HG03097 (cell line): Measurements from ENCODE around the gene ANKRD39.
A peak's percentile ranks its signal among the peaks of the same experiment; 100 is the strongest.

Experiments used
- ATAC-seq: cut with Tn5 transposase; IDR thresholded peaks from one replicate; pipeline ENCODE4 v1.9.1; 2021; ENCODE audit not compliant: unreplicated experiment, low FRiP score

ANKRD39 gene

DNA sequence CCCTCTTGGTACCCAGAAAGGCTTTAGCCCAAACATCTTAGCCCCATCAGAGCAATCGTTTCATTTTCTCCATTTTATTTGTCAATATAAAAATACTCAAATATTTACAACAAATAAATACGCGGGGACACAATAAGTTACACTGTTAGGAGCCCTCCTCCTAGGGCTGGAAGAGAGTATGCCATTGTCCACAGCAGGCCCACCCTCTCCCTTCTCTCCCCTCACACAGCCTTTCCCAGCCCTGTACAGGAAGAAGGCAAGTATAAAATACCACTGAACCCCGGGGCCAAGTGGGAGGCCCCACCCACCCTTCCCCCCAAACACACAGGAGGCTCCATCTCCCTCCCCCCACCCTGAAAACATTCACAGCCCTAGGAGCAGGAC lies 1.9 kb upstream of the ANKRD39 start:
- ATAC-seq, result no peak

DNA sequence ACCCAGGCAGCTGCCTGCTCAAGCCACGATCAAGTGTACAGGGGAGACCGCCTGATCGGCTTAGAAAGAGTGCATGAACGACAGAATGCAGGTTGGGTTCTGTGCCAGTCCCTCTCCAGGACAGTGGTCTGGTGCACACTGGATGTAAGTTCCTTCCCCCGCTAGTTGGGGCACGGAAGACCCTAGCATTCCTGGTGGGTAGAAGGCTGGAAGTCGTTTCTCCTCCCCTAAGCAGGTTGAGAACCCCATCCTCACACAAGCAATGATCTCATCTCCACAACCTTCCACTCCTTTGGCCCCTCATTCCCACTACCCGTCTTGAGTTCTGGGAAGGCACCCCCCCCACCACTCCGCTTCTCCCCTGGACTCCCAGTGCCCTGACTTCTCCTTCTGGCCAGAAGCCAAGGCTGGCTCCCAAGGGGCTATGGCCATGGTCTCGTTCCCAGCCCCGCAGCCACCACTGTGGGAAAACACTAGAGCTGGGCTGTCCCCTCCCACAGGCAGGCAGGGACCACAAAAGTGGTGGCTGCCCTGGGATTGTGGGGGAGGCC lies 1.4 kb upstream of the ANKRD39 start:
- ATAC-seq, result no peak

DNA sequence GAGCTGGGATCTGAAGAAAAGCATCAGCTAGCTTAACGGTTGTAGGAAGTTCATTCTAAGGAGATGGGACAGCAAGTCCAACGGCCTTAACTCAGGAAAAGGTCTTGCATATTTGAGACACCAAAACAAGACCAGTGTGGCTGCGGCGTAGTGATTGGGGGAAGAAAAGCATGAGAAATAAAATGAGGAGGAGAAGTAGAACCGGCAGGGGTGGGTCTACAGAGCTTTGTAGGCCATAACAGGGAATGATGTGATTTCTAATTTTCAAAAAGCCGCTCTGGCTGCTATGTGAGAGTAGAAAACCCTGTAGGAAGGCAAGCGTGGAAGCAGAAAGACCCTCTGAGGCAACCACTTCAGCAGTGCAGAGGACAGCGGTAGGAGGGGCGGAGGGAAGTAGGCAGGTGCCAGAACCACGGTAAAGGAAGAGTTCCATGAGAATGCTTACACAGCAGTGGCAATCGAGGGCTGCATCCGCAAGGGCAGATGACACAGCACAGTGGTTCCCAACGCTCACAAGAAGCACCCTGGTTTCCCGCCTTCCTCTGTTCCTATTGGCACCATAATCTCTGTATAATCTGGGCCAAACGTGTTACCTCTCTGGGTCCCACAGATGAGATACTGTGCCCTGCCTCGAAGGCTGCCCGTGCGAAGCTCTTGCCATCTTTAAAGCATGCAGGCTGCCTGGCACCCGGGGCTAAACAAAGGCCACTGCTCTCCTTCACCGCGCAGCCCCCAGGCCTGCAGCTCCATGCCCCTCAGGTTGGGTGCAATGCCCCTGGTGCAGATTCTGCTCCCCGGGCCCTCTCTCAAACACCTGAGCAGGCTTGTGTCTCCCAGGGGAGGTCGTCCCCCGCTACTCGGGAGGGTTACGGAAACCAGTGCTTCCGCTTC lies 795 bp downstream of the ANKRD39 start:
- peak; percentile 15 for ATAC-seq

DNA sequence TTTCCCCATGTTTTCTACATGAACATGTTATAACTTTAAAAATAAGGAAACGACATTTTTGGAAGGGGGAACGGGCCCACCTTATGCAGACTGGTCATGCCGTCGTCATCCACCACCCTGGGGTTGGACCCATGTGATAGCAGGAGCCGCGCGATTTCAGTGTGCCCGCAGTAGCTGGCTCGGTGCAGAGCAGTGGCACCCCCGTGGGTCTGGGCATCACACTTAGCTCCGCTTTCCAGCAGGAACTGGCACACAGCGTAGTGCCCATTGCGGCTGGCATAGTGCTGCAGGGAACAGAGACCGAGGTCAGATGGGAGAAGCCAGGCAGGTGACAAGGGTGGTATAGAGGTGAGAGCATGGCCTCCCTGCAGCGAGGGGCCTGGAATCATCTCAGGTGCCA lies 4.5 kb downstream of the ANKRD39 start:
- ATAC-seq, result no peak

DNA sequence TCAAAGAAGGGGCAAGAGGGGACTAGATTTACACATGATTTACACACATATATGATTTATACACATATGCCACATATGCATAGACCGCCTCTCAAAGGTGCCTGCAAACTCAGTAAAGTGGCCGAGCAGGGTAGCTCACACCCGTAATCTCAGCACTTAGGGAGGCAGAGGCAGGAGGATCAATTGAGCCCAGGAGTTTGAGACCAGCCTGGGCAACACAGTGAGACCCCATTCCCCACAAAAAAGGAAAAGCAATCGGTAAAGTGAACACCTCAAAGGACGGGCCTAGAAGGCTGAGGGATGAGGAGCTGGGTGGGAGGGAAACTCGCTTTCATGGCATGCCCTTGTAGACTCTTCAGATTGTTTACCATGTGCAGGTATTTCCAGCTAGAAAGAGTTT lies 5.1 kb downstream of the ANKRD39 start:
- ATAC-seq, result no peak

DNA sequence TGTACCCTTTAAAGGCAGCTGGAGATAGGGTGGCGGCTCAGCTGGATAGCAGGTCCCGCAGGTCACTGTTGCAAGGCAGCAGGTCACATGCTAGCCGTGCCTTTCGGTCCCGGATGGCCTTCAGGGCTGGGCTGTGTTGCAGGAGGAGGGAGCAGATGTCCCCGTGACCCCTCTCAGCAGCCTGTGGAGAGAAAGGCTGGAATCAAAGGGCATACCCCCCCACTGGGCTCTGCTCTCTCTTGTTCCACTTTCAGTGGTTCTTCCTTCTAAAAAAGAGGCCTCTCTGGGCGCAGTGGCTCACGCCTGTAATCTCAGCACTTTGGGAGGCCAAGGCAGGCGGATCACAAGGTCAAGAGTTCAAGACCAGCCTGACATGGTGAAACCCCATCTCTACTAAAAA lies 9.6 kb downstream of the ANKRD39 start:
- ATAC-seq, result no peak

DNA sequence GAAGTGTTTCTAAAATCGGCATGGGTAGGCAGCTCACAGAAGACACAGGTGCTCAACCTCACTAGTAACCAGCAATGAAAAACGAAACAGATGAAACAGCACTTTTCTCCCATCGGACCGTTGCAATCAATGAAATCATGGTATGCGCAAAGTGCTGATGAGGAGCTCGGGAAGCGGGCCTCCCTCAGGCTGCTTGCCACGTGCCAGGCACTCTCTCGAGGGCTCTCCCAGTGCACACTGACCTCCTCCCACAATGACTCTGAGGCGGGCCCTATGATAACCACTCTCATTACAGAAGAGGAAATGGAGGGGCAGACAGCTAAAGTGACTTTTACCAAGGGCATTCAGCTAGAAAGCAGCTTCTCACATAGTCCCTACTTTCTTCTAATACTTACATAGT lies 10.2 kb downstream of the ANKRD39 start:
- ATAC-seq, result no peak

DNA sequence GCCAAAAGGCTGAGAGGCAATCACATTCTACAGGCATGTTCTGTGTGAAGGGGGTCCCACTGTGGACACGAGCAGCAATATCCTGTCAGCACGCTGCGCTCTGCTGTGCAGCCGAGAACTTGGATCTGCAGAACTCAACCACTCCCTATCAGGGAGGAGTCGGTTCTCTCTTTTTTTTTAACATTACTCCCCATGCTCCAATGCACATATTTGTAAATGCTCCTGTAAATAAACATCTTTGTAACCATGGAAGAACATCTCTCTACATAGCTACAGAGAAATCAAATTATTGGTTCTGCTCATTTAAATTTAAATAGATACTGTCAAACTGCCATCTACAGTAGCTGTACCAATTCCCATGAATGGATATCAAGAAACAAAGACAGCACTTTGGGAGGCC lies 11.0 kb downstream of the ANKRD39 start:
- ATAC-seq, result no peak

DNA sequence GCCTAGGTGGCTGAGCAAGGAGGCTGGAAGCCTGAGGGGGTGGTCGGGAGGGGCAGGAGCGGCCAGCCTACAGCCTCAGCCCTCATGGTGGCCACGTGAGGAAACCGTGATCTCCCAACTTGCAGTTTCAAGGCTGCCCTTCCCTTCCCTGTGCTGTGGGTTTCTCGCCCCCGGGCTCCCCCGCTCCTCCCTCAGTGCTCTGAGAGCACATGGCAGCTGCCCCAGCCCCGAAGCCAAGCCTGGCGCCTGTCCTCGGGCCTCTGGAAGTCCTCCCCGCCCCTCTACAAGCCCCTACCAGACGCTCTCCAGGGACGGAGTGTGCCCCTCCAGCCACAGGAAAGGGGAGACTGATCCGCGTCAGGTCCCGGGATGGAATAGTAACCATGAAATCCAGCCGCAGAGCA lies 13.4 kb downstream of the ANKRD39 start:
- no peak for ATAC-seq

DNA sequence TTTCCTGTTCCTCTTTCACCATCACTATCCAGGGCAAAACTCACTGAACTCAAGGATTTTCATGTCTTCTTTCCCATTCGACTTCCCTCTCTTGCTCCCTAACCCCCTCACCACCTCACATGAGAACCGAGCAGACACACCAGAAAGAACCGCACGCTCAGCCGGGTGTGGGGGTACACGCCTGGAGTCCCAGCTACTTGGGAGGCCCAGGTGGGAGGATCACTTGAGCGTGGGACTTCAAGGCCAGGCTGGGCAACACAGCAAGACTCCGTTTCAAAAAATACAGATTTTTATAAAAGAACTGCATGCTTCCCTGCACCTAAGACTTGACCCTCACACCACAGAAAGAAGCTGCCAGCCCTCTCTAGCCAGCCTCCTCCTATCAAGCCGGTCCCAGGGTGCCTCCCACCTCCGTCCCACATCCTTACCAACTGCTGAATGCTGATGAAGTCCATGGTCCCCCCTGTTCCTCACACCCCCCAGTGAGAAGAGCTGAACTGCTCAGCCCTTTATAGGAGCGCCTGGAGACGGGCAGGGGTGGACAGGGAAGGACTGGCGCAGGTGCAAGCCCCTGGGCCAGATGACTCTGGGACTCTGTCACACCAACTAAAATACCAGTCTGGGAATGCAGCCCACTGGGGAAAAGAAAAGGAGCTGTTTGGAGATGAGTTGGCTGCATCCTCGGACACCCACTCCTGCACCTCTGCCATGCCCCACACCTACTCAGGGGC lies 14.1 kb downstream of the ANKRD39 start, which contains the start of gene ANKRD23:
ANKRD23 (minus strand) TSS at position 484 of the 731 bp plus-strand sequence; CDS start at position 455, 29 bp downstream.
- ATAC-seq, result no peak

DNA sequence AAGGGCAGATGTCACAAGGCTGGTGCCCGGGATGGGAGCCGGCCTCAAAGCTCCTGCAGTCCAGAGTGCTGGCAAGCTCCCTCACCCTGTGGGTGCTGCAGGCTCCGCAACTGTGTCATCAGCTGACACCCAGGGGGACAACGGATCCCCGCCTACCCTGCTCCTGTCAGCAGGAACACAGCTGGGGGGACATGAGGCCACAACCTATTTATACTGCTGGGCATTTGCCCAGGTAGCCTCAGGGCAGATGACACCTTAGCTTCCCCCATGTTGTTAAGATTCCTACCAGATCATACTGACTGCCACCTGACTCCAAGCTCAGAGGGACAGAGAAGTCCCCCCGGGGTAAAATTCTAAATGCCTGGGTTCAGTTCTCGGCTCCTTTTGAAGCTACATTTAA lies 15.2 kb downstream of the ANKRD39 start:
- ATAC-seq, result no peak

DNA sequence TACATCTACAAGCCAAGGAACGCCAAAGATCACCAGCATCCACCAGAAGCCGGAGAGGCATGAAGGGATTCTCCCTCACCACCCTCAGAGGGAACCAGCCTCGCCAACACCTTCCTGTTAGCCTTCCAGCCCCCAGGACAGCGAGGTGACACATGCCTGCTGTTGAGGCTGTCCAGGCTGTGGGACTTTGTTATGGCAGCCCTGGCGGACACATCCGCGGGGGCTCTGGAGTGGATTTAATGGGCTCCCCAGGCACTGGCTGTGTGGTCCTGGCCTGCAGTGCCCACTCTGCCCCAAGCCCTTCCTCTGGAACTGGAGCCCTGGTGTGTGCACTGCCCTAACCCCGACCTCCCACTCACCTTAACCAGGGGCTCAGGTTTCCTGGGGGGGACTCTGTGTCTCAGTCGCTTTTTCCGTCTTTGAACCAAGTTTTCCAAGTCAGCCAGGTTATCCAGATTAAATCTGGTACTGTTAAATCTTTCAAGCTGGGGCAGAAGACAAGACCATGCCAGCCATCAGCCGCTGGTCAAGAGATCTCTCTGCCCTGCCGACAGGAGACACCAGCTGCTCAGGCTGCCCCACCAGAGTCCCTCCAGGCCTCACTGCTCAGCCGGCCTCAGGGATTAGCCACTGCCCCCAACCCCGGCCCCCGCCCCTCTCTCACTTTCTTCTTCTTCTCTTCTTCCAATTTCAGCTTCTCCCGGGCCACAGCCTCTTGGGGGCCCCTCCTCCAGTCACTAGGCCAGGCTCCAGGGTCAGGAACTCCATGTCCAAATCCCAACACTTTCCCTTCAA lies 15.9 kb downstream of the ANKRD39 start:
- ATAC-seq, result no peak

DNA sequence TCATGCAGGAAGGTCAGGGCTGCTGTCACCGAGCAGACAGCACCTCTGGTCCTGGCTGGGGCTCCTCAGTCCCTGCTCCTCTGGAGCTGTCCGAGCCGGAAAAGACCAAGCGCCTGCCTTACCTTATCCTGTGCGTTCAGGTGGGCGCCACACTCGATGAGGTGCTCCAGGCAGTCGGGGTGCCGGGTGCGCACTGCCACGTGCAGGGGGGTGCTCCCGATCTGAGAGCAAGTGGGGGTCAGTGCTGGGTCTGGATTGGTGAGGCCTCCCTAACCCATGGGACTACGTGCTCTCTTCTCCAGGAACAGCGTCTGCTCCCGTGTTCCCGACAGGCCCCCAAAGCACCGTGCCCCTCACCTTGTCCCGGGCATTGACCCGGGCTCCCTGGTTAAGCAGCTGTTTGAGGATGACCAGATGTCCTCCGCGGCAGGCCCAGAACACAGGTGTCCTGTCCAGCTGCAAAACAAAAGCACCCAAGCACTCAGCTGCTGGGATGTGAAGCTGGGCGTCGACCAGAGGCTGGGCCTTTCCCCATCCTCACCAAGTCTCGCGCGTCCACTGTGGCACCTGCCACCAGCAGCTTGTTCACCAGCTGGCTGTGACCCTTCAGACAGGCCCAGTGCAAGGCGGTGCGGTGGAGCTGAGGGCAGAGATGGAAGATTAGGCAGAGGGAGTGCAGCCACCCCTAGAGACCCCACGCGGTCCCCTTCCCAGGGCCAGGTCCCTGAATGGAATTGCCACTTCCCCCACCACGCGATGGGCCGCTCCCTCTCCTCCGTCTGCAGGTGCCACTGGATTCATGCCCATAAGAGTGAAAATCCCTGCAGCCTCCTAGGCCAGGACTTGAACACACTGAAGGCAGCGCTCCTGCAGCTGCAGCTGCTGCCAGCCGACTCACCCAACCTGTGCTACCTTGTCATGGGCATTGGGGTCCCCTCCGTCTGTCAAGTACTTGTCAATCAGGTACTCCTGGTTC lies 17.7 kb downstream of the ANKRD39 start:
- no peak for ATAC-seq

DNA sequence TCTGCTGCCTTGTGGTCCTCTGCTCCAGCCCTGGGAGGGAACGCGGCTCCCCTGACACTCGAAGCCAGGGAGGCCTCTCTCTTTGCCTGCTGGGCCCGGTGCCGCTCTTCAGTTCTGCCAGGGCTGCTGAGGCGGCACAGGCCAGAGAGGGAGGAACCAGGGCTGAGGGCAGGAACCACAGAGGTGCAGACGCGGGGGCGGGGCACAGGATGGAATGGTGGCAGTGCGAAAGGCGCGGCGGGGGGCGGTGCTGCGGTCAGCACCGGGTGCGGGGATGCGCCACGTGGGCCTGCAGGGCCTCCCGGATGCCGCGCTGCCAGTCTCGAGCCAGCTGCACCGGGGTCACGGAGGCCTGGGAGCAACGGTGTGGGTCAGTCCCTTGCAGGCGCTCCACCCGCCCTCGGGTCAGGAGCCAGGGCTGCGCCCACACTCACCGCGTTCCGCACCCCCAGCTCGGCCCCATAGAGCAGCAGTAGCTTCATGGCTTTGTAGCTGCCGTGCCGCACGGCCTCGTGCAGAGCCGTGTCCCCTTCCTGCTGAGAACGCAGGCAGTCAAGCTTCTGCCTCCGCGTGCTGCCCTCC lies 18.4 kb downstream of the ANKRD39 start:
- ATAC-seq, result no peak

DNA sequence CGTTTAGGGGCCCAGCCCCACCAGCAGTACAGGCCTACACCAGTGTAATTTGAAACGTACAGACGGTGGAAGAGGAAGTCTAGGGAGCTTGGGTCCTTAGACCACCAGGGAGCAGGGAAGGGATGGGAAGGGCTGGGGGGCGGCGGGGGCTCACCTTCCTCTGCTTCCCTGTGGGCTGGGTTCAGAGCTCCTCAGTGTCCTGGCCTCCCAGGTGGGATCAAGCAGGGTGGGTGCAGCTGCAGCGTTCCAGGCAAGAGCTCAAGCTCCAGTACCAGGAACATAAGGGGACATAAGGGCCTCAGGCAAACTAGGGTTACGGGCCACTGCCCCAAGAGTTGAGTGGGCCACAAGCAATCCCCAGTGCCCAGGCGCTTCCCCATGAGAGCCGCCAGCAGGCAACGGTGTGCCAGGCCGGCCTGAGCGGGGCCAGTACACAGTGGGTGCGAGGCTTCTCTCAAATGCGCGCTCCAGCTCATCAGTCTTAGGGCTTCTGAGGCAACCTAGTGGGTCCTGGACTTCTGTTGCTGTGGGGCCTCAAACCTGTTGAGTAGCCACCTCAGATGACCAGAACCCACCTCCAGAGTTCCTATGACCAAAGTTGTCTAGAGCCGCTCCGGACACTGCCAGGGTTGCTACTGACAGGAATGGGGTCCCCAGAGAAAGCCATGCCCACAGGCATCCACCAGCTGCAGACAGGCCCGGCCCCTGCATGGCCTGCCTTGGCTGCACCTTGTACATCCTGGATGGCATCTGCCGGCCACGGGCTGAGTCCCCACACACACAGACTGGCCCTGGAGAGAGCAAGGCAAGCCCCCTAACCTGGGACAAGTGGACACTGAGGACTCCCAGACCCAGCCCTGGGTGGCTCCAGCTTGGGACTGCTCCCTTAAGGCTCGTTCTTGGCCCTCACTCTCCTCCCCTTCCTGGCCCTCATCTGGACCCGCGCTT lies 19.2 kb downstream of the ANKRD39 start:
- no peak for ATAC-seq

DNA sequence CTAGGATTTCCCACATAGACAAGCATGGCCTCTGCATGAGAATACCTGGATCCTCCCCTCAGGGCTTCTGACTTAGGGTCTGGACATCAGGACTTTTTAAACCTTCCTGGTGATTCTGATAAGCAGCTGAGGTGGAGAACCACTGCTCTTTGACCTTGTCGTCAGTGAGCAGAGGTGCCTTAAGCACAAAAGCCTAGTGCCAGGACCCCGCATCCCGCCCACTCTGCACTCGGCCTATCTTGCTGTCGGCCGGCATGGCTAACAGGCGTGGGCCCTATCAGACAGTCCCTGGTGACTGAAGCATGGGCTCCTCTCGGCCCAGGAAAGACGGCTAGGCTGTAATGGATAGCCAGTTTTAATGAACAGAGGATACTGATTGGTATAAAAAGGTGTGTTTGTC lies 20.2 kb downstream of the ANKRD39 start:
- no peak for ATAC-seq

DNA sequence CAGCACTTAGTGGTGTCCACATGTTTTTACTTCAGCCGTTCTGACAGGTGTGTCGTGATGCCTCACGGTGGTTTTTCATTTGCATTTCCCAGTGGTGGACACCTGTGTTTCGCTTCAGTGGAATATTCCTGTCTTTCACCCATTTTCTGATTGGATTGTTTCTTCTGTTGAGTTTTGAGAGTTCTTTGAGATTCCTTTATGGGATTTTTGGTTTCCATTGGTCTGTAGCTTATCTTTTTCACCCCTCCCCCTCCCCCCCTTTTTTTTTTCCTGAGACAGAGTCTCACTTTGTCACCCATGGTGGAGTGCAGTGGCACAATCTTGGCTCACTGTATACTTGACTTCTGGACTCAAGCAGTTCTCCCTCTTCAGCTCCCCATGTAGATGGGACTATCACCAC lies 22.0 kb downstream of the ANKRD39 start:
- ATAC-seq, result no peak
